Stimulated activated CD8-positive, alpha-beta memory T cell treated with anti-CD3 and anti-CD28 coated beads, Interleukin-4, amount 100 ng/mL, for 1 hour (primary cell): Measurements from ENCODE around the gene CCDC136.

Source experiments
- DNase-seq, 2 donors: peaks; one replicate each; pipeline ENCODE4 v3.0.0-alpha.2; 2020; ENCODE audit warnings: low read depth in 2 of 2, low spot score in 1 of 2

Gene CCDC136

GRCh38 chr7:128804484-128804883 lies 12.7 kb downstream of the CCDC136 start:
- DNase-seq: no peak

DNA sequence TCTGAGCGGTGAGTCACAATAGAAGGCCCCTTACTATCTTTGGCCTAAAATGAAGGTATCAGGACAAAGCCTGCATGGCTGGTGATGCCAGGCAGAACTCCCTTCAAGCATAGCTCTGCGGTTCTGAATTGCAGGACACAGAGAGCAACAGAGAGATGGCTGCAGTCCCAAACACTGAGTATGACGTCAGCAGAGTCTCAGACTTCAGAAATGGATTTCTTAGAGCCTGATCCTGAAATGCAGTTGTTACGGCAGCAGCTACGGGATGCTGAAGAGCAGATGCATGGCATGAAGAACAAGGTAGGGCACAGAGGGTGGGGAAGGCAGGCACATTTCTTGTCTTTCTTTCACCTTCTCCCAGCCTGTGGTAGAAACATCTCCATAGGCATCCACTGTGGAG lies 13.5 kb downstream of the CCDC136 start:
- no peak for DNase-seq

DNA sequence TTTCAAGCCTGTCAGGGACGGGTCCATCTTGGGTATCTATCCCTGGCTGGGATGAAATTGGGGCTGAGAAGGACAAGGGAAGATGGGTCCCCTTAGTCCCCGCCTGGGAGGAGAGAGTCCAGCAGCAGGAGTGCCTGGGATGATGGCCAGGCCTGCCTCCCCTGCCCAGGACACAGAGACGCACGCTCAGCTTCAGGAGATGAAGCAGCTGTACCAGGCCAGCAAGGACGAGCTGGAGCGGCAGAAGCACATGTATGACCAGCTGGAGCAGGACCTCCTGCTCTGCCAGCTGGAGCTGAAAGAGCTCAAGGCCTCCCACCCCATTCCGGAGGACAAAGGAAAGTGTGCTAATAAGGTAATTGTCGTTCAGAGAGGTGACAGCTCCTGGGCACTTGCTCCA lies 15.4 kb downstream of the CCDC136 start:
- no peak for DNase-seq

DNA sequence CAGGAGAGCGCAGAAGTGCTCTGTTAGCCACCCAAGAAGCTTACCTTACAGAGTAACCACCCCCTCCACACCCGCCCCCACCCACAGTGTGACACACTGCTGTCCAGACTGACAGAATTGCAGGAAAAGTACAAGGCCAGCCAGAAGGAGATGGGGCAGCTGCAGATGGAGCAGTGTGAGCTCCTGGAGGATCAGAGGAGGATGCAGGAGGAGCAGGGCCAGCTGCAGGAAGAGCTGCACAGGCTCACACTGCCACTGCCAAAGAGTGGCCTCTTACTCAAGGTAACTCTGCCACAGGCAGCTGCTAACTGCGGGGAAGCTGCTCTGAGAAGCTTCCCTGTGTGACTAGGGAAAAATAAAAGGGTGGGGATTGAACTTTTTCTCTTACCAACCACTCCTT lies 17.6 kb downstream of the CCDC136 start:
- no peak for DNase-seq

DNA sequence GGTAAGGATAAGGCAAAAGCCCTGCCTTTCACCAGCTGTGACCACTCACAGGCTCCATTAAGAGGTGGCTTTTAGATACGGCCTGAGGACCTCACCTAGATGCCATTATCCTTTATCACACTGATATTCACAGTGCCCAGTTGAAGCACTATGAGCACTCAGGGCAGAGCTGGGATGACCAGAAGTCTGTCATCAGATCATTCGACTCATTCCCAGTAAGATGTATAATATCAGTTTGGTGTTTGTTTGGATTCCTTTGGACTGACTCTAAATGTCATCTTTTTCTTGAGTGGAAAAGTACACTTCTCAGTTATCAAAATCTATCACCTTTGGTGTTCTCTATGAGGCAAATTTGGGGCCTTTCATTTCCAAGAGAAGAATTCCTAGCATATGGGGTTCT lies 18.7 kb downstream of the CCDC136 start:
- no peak for DNase-seq

DNA sequence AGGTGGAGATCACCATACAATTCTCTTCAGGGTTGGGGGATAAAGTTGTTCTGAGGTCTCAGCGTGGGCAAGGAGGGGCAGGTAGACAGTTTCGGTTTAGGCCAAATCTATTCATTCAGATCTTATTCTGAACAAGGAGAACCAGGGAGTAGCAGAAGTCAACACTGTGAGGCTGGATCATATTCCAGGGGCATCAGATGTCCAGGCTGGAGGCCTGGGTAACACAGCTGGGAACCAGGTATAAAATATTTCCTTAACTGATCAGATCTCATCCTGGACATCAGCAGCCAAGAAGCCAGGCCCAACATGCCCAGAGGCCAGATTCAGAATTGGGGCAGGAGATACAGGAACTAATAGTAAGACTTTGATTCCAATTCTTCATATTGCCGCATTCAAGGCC lies 19.2 kb downstream of the CCDC136 start:
- DNase-seq: no peak

DNA sequence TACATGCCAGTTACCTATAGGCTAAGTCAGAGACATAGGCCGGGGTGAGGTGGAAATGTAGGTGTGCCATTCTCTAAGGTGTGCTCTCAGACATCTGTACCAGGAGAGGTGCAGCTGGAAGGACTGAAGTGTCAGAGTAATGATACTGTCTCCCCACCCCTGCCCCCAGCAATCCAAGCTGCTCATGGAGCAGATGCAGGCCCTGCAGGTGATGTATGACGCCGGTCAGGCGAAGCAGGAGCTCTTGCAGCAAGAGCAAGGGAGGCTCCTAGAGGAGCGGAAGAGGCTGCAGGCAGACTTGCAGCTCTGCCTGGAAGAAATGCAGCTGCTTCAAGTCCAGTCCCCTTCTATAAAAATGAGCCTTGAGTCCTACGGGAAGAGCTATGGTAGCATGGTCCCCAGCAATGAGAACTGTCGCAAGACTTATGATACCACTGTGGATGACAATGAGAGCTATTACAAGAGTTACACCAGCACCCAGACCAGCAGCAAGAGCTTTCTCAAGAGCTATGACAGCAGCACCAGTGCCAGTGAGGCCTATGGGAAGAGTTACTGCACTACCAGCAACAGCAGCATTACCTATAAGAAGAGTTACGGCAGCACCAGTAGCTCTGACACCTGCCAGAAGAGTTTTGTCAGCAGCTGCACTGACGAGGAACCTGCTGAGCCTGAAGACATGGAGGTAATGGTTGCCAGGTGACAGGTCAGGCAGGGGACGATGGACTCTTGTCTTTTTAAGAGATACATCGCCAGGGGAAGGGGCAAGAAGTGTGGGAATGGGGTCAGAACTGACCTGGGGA lies 20.1 kb downstream of the CCDC136 start:
- no peak for DNase-seq

DNA sequence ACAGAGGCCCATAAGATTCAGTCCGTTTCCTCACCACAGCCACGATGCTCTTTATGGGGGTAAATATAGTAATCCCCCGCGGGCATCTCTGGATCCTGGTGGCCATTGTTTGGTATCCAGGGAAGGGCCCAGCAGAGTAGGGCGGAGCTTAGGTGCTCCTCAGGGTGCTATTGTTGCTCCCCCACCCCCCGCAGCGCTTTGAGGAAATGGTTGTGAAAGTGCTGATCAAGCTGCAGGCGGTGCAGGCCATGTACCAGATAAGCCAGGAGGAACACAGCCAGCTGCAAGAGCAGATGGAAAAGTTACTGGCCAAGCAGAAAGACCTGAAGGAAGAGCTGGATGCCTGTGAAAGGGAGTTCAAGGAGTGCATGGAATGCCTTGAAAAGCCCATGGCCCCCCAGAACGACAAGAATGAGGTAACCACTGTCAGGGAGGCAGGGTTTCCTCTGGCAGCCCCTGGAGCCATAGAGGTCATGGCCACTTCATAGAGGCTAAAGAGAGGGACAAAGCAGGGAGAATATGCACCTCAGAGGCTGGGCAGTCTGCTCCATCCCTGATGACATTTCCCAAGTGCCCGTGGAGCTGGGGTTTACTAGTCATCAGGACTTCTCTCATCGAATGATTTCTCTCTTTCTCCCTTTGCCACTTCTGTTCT lies 20.9 kb downstream of the CCDC136 start:
- no peak for DNase-seq

DNA sequence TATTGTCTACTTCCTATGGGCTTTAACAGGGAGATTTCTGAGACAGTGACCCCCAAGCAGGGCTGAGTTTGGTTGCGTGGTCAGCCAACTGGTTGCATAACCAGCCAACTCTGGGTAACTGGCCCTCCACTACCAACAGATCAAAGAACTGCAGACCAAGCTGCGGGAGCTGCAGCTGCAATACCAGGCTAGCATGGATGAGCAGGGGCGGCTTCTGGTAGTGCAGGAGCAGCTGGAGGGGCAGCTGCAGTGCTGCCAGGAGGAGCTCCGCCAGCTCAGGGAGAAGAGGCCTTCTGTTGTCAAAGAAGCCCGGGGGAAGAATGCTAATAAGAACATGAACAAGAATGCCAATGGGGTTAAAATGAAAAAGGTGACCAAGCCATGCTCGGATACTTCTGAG lies 22.7 kb downstream of the CCDC136 start:
- DNase-seq: no peak

GRCh38 chr7:128815289-128815942 lies 23.6 kb downstream of the CCDC136 start:
- DNase-seq: no peak

DNA sequence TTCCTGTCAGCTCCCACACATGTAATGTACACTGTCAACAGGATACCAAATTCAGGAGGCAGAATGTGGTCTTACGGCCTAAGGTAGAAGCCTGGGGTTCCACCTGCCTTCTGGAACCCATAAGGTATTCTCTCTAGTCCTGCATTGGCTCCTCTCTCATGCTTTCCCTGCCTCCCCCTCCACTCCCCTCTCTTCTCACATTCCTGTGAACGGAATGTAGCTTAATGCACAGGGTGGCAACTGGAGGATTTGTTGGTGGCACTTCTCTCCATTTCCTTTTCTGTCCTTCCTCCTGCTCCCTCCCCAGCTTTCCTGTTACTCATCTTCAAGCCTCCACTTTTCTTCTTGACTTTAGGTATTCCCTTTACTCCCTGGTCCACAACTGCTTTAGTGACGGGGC lies 26.9 kb downstream of the CCDC136 start:
- no peak for DNase-seq

- DNase-seq: no peak
These were observed 30.0 kb downstream of the CCDC136 start for GRCh38 chr7:128821724-128822123.

- no peak for DNase-seq
These were observed 34.7 kb downstream of the CCDC136 start for GRCh38 chr7:128826512-128826911.

GRCh38 chr7:128826916-128827247 lies 35.1 kb downstream of the CCDC136 start:
- DNase-seq: no peak

- no peak for DNase-seq
These were observed 35.6 kb downstream of the CCDC136 start for GRCh38 chr7:128827248-128827958.

DNA sequence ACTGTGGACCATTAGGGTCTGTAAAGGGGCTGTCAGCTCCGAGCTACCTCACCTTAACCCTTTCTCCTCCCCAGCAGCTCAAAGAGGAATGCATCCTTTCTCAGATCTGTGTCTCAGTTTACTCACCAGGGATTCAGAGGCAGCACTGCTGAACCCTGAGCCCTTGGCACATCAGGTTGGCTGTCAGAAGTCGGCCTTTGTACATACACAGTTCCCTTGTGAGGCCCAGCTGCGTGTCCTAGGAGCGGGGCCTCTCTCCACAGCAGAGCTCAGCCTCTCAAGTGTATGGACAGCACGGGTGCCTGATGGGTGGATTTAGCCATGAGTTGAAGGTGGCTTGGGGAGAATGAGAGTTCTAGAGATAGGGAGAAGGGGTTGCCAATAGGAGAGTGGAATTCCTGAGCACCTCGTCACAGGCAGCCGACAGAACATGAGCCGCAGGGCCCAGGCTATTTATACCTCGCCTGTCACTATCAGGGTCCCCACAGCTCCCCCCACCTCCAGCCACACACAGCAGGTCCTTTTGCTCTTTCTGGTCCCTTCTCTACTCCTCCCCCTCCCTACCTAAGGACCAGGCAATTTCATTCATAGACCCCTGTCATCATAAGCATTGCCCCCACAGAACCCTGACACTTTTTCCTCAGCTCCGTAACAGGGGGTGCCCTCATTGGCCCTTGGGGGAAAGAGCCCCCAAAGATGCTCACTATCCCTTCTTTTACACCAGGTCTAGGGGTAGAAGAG lies 36.4 kb downstream of the CCDC136 start:
- no peak for DNase-seq

DNA sequence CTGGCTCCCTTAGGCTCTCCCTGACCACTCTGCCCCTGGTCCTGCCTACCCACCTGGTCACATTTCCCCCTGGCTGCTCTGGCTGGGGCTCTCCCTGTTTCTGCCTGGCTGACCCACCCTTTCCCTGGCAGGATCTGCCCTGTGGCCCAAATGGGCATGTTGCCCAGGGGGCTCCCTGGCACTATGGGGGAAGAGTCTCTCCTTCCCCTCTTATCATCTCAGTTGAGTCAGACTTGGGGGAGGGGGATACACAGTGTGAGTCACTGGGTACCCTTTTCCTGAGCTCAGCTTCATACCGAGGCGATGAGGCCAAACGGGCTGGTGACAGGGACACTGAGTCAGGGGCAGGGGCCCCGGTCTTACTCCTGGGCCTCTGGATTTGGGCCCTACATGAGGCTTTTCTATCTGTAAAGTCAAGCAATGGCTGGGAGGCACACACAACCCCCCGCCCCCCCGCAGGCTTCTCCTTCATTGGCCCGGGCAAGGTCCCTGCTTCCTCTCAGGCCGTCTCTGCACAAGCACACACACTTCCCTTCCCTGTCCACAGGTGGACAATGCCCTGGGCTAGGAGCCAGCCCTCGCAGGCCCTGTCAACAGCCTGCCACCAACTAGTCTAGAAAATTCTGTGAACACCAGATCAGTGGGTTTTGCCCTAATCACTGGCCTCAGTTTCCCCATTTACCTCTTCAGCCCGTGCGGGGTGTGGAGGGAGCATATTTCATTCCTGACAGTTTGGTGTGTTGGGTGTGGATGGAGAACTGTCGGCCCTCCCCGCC lies 37.8 kb downstream of the CCDC136 start:
- no peak for DNase-seq

DNA sequence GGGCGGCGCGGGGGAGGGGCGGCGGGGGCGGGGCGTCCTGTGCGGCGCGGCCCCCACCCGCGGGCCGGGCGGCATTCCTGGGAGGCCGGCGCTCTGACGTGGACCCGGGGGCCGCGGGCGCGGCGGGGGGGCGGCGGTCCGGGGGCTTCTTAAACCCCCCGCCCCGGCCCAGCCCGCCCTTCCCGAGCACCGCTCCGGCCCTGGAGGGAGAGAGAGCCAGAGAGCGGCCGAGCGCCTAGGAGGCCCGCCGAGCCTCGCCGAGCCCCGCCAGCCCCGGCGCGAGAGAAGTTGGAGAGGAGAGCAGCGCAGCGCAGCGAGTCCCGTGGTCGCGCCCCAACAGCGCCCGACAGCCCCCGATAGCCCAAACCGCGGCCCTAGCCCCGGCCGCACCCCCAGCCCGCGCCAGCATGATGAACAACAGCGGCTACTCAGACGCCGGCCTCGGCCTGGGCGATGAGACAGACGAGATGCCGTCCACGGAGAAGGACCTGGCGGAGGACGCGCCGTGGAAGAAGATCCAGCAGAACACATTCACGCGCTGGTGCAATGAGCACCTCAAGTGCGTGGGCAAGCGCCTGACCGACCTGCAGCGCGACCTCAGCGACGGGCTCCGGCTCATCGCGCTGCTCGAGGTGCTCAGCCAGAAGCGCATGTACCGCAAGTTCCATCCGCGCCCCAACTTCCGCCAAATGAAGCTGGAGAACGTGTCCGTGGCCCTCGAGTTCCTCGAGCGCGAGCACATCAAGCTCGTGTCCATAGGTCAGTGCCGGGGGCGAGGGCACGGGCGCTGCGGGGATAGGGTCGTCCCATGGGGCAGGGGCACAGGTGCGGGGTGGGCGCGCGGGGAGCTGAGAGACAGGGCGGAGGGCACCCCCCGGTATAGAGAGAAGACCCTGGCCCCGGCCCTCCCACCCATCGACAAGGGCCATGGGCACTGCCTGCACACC lies 38.7 kb downstream of the CCDC136 start, which contains the start of gene FLNC:
FLNC (plus strand) TSS at position 176 of the 947 bp plus-strand sequence; CDS start at position 408, 232 bp downstream.
- DNase-seq: no peak
